ENCODE results near the gene ZFYVE21.

Gene ZFYVE21

GRCh38 chr14:103696466-103697071, 19.0 kb upstream of the ZFYVE21 start:
- H3K4me3 ChIP-seq (ENCODE audit: control insufficient read depth, low read depth, low read length), result no peak overlapping the region
- DNase-seq (ENCODE audit: low read depth), result no peak
- no peak for TF ChIP-seq CTCF (IDR thresholded peaks at IDR 0.05; ENCODE audit: control insufficient read depth, insufficient read depth, low read depth, low read length, missing control alignments)

GRCh38 chr14:103697206-103697602, 18.4 kb upstream of the ZFYVE21 start:
- DNase-seq (ENCODE audit: low read depth), result no peak
- no peak for TF ChIP-seq CTCF (IDR thresholded peaks at IDR 0.05; ENCODE audit: control insufficient read depth, insufficient read depth, low read depth, low read length, missing control alignments)
- H3K4me3 ChIP-seq (ENCODE audit: control insufficient read depth, low read depth, low read length), result no peak overlapping the region

- TF ChIP-seq CTCF (IDR thresholded peaks at IDR 0.05; ENCODE audit: control insufficient read depth, insufficient read depth, low read depth, low read length, missing control alignments), result no peak
- H3K4me3 ChIP-seq (ENCODE audit: control insufficient read depth, low read depth, low read length), result no peak overlapping the region
- no peak for DNase-seq (ENCODE audit: low read depth)
These were observed 17.8 kb upstream of the ZFYVE21 start for GRCh38 chr14:103697603-103698379.

GRCh38 chr14:103698380-103699260, 17.0 kb upstream of the ZFYVE21 start:
- no peak overlapping the region for H3K4me3 ChIP-seq (ENCODE audit: control insufficient read depth, low read depth, low read length)

GRCh38 chr14:103699261-103699661, 16.3 kb upstream of the ZFYVE21 start:
- no peak for TF ChIP-seq CTCF (IDR thresholded peaks at IDR 0.05; ENCODE audit: control insufficient read depth, insufficient read depth, low read depth, low read length, missing control alignments)
- no peak for DNase-seq (ENCODE audit: low read depth)
- no peak overlapping the region for H3K4me3 ChIP-seq (ENCODE audit: control insufficient read depth, low read depth, low read length)

More at GRCh38 chr14:103698380-103699260, 17.0 kb upstream of the ZFYVE21 start:
- TF ChIP-seq CTCF (IDR thresholded peaks at IDR 0.05; ENCODE audit: control insufficient read depth, insufficient read depth, low read depth, low read length, missing control alignments), result no peak
- DNase-seq (ENCODE audit: low read depth), result no peak

GRCh38 chr14:103699901-103700752, 15.5 kb upstream of the ZFYVE21 start:
- DNase-seq (ENCODE audit: low read depth), result no peak
- TF ChIP-seq CTCF (IDR thresholded peaks at IDR 0.05; ENCODE audit: control insufficient read depth, insufficient read depth, low read depth, low read length, missing control alignments), result no peak
- no peak overlapping the region for H3K4me3 ChIP-seq (ENCODE audit: control insufficient read depth, low read depth, low read length)
